HEK293 (cell line): ENCODE data around the gene MAPT.

Experiments
- KLF8 ChIP-seq: fragments of 450-650 bp; formaldehyde crosslinking; IDR thresholded peaks from 2 replicates; pipeline ENCODE4 v1.5.1; 2016; ENCODE audit warnings: missing biosample characterization, missing genetic modification characterization
- REST ChIP-seq: fragments of 450-650 bp; formaldehyde crosslinking; IDR thresholded peaks from 2 replicates; pipeline ENCODE4 v1.5.1; 2016; ENCODE audit warnings: missing biosample characterization, missing genetic modification characterization
- ZBTB20 ChIP-seq: fragments of 450-650 bp; formaldehyde crosslinking; IDR thresholded peaks from 2 replicates; pipeline ENCODE4 v1.5.1; 2016; ENCODE audit warnings: missing biosample characterization, missing genetic modification characterization
- ZNF140 ChIP-seq: fragments of 450-650 bp; formaldehyde crosslinking; IDR thresholded peaks from 2 replicates; pipeline ENCODE4 v1.5.1; 2016; ENCODE audit warnings: missing biosample characterization, missing genetic modification characterization
- ZNF155 ChIP-seq: fragments of 450-650 bp; formaldehyde crosslinking; IDR thresholded peaks from 2 replicates; pipeline ENCODE4 v1.5.1; 2016; ENCODE audit warnings: missing biosample characterization, missing genetic modification characterization
- ZNF214 ChIP-seq: fragments of 450-650 bp; formaldehyde crosslinking; IDR thresholded peaks from 2 replicates; pipeline ENCODE4 v1.5.1; 2017; ENCODE audit warnings: missing biosample characterization, mild to moderate bottlenecking, missing genetic modification characterization, borderline replicate concordance
- ZNF248 ChIP-seq: fragments of 450-650 bp; formaldehyde crosslinking; IDR thresholded peaks from 2 replicates; pipeline ENCODE4 v1.5.1; 2017; ENCODE audit warnings: missing biosample characterization, missing genetic modification characterization
- ZNF274 ChIP-seq, 2 experiments: fragments of 200-500 bp in 1 of 2; fragments of 450-650 bp in 1 of 2; sonication (Bioruptor generic) in 1 of 2; formaldehyde crosslinking in 1 of 2; IDR thresholded peaks; 2 replicates each; pipeline versions ENCODE4 v1.5.1 to v1.6.1; 2014 to 2016; ENCODE audit warnings: borderline replicate concordance in 1 of 2, inconsistent platforms in 1 of 2, low read length in 1 of 2, missing biosample characterization in 1 of 2, missing genetic modification characterization in 1 of 2
- ZNF324 ChIP-seq: fragments of 450-650 bp; formaldehyde crosslinking; IDR thresholded peaks from 2 replicates; pipeline ENCODE4 v1.5.1; 2016; ENCODE audit warnings: missing biosample characterization, missing genetic modification characterization
- ZNF426 ChIP-seq: fragments of 450-650 bp; formaldehyde crosslinking; IDR thresholded peaks from 2 replicates; pipeline ENCODE4 v1.5.1; 2017; ENCODE audit warnings: missing biosample characterization, missing genetic modification characterization, mild to moderate bottlenecking, inconsistent platforms, moderate library complexity
- ZNF514 ChIP-seq: fragments of 450-650 bp; formaldehyde crosslinking; IDR thresholded peaks from 2 replicates; pipeline ENCODE4 v1.5.1; 2016; ENCODE audit warnings: missing biosample characterization, missing genetic modification characterization
- ZNF670 ChIP-seq: fragments of 450-650 bp; formaldehyde crosslinking; IDR thresholded peaks from 2 replicates; pipeline ENCODE4 v1.5.1; 2016; ENCODE audit warnings: missing biosample characterization, missing genetic modification characterization, low read depth
- ZNF677 ChIP-seq: fragments of 450-650 bp; IDR thresholded peaks from 2 replicates; pipeline ENCODE4 v1.5.0; 2018; ENCODE audit warnings: missing biosample characterization, mild to moderate bottlenecking, missing genetic modification characterization, moderate library complexity
- ZNF747 ChIP-seq: fragments of 450-650 bp; formaldehyde crosslinking; IDR thresholded peaks from 2 replicates; pipeline ENCODE4 v1.5.1; 2016; ENCODE audit warnings: missing biosample characterization, missing genetic modification characterization
- ZNF777 ChIP-seq: fragments of 450-650 bp; formaldehyde crosslinking; IDR thresholded peaks from 2 replicates; pipeline ENCODE4 v1.5.1; 2017; ENCODE audit warnings: missing biosample characterization, missing genetic modification characterization, borderline replicate concordance
- ZNF785 ChIP-seq: fragments of 450-650 bp; formaldehyde crosslinking; IDR thresholded peaks from 2 replicates; pipeline ENCODE4 v1.5.1; 2016; ENCODE audit warnings: missing biosample characterization, missing genetic modification characterization
- ZNF791 ChIP-seq: fragments of 450-650 bp; formaldehyde crosslinking; IDR thresholded peaks from 2 replicates; pipeline ENCODE4 v1.5.1; 2016; ENCODE audit warnings: missing biosample characterization, missing genetic modification characterization
- ZNF837 ChIP-seq: fragments of 450-650 bp; formaldehyde crosslinking; IDR thresholded peaks from 2 replicates; pipeline ENCODE4 v1.5.1; 2016; ENCODE audit warnings: missing biosample characterization, missing genetic modification characterization
- ZXDB ChIP-seq: fragments of 450-650 bp; formaldehyde crosslinking; IDR thresholded peaks from 2 replicates; pipeline ENCODE4 v1.5.1; 2016; ENCODE audit warnings: missing biosample characterization, missing genetic modification characterization
- TF ChIP-seq, protein P1 (sequence below): fragments of 450-650 bp; formaldehyde crosslinking; IDR thresholded peaks from 2 replicates; pipeline ENCODE4 v1.5.1; 2017; ENCODE audit warnings: missing biosample characterization, missing genetic modification characterization
- TF ChIP-seq, protein P2 (sequence below): fragments of 450-650 bp; formaldehyde crosslinking; IDR thresholded peaks from 2 replicates; pipeline ENCODE4; 2016; ENCODE audit warnings: missing biosample characterization, missing genetic modification characterization
- TF ChIP-seq, protein P3 (sequence below): fragments of 450-650 bp; formaldehyde crosslinking; IDR thresholded peaks from 2 replicates; pipeline ENCODE4 v1.5.1; 2017; ENCODE audit warnings: missing biosample characterization, missing genetic modification characterization
- TF ChIP-seq, protein P4 (sequence below): fragments of 450-650 bp; formaldehyde crosslinking; IDR thresholded peaks from 2 replicates; pipeline ENCODE4 v1.5.1; 2016; ENCODE audit warnings: missing biosample characterization, missing genetic modification characterization

The MAPT gene

DNA sequence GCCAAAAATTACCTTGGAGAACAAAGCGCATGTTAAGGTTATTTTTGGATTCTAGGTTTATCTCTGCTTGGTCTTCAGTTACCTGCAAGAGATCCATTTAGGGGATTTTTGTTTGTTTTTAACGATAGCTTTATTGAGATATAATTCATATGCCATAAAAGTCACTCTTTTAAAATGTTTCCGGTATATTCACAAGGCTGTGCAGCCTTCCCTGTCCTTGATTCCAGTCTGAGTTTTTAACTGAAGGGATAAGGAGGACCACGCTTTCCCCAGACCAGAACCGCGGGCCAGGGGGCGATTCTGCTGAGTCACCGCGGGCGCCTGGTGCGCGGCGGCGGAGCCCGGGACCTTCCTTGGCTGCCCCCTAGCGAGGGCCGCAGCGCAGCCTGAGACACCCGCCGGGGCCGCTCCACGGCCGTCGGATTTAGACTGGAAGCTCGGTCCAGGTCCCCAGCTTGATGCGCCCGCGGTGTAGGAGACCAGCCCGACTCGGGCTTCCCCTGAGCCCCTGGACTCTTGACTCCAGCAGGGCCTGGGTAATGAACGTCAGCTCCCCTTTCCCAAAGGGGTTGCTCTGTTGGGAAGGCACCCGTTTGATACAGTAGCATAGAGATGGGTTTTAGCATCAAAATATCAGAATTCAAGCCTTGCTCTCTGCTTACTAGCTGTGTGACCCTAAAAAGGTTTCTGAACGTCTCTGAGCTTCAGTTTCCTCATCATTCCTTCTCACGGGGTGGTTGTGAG lies 54.7 kb downstream of the MAPT start (continued):
- TF ChIP-seq ZNF274 (IDR thresholded peaks at IDR 0.05; ENCODE audit: low read length) (no peak), ZNF274 (tag by site-specific recombination; IDR thresholded peaks at IDR 0.05; ENCODE audit: borderline replicate concordance) (no peak), ZNF155 (tag by site-specific recombination) (no peak), ZBTB20 (tag by site-specific recombination) (peak; percentile 35; the same call in 1 of the 2 replicates), ZNF324 (no peak), ZNF747 (no peak), ZNF791 (no peak), ZNF140 (tag by site-specific recombination) (no peak), ZNF777 (no peak), ZNF837 (tag by site-specific recombination) (no peak), ZNF785 (tag by site-specific recombination) (no peak), ZNF214 (tag by site-specific recombination) (no peak), ZNF426 (tag by site-specific recombination) (no peak), ZNF514 (no peak), ZNF677 (no peak), ZXDB (tag by site-specific recombination) (peak; percentile 19; the same call in 1 of the 2 replicates), ZNF248 (tag by site-specific recombination) (no peak), KLF8 (tag by site-specific recombination) (0 out of 2 replicates have a peak, but pooled peaks have one; percentile 14), REST (tag by site-specific recombination) (no peak), ZNF670 (tag by site-specific recombination) (no peak)
- TF ChIP-seq, protein P1, sequence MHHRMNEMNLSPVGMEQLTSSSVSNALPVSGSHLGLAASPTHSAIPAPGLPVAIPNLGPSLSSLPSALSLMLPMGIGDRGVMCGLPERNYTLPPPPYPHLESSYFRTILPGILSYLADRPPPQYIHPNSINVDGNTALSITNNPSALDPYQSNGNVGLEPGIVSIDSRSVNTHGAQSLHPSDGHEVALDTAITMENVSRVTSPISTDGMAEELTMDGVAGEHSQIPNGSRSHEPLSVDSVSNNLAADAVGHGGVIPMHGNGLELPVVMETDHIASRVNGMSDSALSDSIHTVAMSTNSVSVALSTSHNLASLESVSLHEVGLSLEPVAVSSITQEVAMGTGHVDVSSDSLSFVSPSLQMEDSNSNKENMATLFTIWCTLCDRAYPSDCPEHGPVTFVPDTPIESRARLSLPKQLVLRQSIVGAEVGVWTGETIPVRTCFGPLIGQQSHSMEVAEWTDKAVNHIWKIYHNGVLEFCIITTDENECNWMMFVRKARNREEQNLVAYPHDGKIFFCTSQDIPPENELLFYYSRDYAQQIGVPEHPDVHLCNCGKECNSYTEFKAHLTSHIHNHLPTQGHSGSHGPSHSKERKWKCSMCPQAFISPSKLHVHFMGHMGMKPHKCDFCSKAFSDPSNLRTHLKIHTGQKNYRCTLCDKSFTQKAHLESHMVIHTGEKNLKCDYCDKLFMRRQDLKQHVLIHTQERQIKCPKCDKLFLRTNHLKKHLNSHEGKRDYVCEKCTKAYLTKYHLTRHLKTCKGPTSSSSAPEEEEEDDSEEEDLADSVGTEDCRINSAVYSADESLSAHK (tag by site-specific recombination) = no peak
- TF ChIP-seq, protein P2, sequence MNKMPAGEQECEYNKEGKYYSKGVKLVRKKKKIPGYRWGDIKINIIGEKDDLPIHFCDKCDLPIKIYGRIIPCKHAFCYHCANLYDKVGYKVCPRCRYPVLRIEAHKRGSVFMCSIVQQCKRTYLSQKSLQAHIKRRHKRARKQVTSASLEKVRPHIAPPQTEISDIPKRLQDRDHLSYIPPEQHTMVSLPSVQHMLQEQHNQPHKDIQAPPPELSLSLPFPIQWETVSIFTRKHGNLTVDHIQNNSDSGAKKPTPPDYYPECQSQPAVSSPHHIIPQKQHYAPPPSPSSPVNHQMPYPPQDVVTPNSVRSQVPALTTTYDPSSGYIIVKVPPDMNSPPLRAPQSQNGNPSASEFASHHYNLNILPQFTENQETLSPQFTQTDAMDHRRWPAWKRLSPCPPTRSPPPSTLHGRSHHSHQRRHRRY (tag by site-specific recombination) = no peak
- TF ChIP-seq, protein P3, sequence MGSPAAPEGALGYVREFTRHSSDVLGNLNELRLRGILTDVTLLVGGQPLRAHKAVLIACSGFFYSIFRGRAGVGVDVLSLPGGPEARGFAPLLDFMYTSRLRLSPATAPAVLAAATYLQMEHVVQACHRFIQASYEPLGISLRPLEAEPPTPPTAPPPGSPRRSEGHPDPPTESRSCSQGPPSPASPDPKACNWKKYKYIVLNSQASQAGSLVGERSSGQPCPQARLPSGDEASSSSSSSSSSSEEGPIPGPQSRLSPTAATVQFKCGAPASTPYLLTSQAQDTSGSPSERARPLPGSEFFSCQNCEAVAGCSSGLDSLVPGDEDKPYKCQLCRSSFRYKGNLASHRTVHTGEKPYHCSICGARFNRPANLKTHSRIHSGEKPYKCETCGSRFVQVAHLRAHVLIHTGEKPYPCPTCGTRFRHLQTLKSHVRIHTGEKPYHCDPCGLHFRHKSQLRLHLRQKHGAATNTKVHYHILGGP (tag by site-specific recombination) = no peak
- TF ChIP-seq, protein P4, sequence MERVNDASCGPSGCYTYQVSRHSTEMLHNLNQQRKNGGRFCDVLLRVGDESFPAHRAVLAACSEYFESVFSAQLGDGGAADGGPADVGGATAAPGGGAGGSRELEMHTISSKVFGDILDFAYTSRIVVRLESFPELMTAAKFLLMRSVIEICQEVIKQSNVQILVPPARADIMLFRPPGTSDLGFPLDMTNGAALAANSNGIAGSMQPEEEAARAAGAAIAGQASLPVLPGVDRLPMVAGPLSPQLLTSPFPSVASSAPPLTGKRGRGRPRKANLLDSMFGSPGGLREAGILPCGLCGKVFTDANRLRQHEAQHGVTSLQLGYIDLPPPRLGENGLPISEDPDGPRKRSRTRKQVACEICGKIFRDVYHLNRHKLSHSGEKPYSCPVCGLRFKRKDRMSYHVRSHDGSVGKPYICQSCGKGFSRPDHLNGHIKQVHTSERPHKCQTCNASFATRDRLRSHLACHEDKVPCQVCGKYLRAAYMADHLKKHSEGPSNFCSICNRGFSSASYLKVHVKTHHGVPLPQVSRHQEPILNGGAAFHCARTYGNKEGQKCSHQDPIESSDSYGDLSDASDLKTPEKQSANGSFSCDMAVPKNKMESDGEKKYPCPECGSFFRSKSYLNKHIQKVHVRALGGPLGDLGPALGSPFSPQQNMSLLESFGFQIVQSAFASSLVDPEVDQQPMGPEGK (tag by site-specific recombination) = peak; percentile 70
